Activated CD8-positive, alpha-beta memory T cell treated with anti-CD3 and anti-CD28 coated beads, Interleukin-2, amount 50 U/mL, for 24 hours (primary cell): Measurements from ENCODE around the gene BPTF.
"Not testable (repeated sequence)": the region's sequence is repeated elsewhere in the genome, so short reads cannot be mapped to it uniquely, and the experiment has no call there.

Experiments
- DNase-seq: peaks from one replicate; pipeline ENCODE4 v3.0.0-alpha.2; 2020; ENCODE audit errors: extremely low read depth

Gene BPTF

DNA sequence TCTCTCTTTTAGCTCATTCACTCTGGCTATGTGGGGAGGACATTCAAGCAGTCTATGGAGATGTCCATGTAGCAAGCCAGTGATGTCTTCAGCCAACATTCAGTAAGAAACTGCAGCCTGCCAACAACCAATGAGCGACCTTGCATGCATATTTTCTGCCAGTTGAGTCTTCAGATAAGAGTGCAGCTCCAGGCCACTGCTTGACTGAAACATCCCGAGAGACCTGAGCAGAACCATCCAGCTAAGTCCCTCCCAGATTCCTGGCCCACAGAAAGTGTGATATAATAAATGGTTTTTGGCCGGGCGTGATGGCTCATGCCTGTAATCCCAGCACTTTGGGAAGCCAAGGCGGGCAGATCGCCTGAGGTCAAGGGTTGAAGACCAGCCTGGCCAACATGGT is 181.5 kb downstream of the BPTF start:
- no peak for DNase-seq

DNA sequence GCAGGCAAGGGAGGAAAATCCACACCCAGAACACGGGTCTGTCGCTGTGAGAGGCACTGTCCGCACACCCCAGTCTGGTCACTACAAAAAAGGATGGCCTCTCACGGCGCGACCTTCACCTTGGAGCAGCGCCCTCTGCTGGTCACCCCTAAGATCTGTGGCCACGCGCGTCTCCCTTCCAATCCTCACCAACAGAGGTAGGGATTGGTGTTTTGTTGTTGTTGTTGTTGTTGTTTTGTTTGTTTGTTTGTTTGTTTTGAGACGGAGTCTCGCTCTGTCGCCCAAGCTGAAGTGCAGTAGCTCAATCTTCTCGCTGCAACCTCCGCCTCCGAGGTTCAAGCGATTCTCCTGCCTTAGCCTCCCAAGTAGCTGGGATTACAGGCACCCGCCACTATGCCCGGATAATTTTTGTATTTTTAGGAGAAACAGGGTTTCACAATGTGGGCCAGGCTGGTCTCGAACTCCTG is 185.9 kb downstream of the BPTF start:
- DNase-seq: no peak

DNA sequence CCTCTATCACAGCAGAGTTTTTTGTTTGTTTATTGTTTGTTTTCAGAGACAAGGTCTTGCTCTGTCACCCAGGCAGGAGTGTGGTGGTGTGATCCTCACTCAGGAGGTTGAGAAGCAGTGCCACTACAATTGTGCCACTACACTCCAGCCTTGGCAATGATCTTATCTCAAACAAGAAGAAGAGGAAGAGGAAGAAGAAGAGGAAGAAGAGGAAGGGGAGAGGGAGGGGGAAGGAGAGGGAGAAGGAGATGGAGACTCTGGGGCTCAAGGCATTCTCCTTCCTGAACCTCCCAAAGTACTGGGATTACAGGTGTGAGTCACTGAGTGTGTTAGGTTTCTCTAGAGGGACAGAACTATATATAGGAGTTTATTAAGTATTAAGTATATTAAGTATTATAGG is 188.1 kb downstream of the BPTF start:
- DNase-seq: no peak

DNA sequence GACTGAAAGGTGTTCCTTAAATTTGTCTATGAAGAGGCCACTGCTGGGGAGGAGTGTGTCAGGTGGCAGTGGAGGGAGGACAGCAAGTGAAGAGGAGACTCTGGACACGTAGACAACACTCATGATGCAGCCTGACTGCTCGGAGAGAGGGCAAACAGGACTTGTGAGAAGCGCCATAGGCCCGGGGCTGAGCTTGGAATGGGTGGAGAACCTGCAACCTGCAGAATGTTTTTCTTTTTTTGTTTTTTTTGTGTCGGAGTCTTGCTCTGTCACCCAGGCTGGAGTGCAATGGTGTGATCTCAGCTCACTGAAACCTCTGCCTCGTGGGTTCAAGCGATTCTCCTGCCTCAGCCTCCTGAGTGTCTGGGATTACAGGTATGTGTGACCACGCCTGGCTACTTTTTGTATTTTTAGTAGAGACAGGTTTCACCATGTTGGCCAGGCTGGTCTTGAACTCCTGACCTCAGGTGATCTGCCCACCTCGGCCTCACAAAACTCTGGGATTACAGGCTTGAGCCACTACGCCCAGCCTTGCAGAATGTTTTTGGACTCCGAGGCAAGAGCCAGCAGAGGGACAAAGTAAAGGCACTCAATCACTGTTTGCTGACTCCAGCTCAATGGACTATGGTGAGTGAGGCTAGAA is 189.9 kb downstream of the BPTF start:
- DNase-seq: no peak

DNA sequence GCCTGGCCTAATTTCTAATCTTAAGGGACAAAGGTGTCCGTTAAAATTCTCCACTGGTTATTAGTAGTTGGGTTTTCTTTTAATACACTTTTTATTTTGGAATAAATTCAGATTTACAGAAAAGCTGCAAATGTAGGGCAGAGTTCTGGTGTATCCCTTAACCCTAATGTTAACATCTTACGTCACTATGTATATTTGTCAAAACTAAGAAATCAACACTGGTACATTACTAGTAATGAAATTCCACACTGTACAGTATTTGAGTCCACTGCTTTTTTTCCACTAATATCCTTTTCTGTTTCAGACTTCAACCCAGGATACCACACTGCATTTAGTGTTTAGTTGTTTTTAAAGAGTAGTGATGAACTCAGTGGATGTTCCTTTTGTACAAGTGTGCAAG is 191.5 kb downstream of the BPTF start:
- no peak for DNase-seq

DNA sequence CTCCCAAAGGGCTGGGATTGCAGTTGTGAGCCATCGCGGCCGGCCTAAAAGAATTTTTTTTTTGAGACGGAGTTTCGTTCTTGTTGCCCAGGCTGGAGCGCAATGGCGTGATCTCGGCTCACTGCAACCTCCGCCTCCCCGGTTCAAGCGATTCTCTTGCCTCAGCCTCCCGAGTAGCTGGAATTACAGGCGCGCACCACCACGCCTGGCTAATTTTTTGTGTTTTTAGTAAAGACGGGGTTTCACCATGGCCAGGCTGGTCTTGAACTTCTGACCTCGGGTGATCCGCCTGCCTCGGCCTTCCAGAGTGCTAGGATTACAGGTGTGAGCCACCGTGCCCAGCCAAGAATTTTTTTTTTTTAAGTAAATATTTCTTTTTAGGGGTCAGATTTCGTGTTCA is 193.2 kb downstream of the BPTF start:
- DNase-seq: not testable (repeated sequence)

DNA sequence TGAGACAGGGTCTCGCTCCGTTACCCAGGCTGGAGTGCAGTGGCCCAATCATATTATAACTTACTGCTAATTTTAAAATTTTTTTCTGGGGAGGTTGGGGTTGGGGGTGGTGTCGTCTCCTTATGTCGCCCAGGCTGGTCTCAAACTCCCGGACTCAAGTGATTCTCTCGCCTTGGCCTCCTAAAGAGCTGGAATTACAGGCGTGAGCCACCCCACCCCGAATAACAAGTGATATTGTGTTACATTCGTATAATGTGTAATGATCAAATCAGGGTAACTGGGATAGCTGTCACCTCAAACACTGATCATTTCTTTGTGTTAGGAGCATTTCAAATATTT is 194.0 kb downstream of the BPTF start:
- DNase-seq: no peak

DNA sequence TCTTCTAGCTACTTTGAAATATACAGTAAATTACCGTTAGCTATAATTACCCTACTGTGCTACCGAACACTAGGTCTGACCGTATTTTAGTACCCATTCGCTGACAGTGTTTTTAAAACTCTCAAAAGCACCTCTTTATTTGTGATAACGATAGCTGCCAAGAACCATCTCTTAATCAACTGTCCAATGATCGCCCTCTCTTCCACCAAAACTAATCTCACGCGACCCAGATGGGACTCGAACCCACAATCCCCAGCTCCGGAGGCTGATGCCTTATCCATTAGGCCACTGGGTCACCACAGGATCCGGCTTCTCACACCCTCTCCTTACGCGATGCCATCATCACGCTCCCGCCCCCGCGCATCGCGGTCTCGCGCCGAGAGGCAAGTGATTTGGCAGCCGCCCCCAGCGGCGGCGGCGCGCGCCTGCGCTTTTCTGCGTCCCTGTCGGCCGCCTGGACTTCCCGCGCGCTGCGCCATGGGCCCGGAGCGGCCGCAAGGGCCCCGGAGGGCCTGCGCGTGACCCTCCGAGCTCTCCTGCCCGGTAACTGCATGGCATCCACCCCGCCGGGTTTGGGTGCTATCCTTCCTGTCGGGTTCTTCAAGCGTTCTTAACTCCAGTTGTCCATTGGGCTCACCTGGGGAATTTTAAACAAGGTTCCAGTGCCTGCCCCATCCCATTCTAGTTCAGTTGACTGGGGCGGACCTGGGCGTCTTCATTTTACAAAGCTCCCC is 194.5 kb downstream of the BPTF start:
- peak; percentile 98 for DNase-seq

DNA sequence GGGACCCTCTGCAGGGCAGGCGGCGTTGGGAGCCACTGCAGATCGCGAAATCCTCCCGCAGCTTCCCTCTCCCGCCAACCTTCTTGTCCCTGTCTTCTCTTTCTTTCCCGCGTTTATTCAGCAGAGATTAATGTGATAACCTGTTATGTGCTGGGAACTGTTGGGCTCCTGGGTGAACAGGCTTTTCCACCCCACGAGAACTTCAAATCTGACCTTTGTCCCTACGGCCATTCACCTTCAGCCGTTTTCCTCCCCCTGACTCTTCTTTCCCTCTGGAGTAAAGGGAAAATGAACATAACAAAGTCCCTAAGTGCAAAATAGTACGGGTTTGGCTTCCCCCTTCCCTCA is 195.1 kb downstream of the BPTF start:
- no peak for DNase-seq

DNA sequence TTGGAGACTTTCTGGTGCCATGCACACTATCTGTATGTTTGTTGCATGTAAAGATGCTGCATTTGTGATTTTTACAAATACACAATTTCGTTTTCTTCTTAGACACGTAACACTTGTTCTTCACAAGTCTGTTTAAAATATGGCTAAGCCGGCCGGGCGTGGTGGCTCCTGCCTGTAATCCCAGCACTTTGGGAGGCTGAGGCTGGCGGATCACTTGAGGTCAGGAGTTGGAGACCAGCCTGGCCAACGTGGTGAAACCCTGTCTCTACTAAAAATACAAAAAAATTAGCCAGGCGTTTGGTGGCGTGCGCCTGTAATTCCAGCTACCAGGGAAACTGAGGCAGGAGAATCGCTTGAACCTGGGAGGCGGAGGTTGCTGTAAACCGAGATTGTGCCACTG is 195.5 kb downstream of the BPTF start:
- DNase-seq: not testable (repeated sequence)

DNA sequence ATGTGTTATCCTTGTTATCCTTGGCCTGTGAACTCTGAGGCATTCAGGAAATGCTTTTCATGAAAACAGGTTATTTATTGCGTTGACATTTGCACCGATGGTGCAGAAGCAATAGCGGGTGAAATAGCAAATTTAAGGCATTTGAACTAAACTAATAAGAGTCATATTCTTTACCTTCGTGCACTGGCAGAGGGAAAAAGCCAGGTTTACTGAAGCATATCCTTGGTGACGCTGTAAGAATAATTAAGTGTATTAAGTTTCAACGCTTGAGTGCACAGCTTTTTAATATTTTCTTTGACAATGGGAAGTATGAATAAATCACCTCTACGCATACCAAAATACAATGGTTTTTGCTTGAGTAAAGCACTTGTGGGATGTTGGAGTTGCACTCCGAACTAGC is 196.7 kb downstream of the BPTF start:
- no peak for DNase-seq

DNA sequence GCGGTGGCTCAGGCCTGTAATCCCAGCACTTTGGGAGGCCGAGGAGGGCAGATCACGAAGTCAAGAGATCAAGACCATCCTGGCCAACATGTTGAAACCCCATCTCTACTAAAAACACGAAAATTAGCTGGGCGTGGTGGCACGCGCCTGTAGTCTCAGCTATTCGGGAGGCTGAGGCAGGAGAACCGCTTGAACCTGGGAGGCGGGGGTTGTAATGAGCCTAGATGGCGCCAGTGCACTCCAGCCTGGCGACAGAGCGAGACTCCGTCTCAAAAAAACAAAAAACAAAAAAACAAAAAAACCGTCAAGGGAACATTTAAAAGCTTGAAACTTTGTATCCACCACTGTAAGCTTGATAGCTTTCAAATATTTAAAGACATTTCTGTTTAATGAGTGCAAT is 197.2 kb downstream of the BPTF start:
- not testable (repeated sequence) for DNase-seq

DNA sequence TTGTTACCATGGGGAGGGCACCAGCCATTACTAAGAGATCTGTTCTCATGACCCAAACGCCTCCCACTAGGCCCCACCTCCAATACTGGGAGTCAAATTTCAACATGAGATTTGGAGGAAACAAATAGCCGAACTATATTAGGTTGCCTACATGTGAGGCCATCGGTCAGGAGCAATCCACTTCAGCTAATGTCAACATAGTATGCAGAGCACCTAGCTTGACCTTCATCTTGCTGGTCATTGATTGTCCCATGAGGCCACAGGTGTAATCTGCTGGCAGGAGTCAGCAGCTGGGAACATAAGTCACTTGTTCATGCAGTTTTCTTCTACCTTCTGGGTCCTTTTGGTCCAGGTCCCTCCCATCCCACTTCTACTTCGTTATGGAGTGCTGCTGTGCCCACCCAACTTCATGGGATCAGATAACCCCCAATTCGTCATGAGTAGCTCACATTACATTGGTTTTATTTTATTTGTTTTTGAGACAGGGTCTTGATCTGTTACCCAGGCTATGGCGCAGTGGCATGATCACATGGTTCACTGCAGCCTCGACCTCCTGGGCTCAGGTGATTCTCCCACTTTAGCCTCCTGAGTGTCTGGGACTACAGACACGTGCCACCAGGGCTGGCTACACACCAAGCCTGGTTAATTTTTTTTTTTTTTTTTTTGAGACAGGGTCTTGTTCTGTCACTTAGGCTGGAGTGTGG is 204.4 kb downstream of the BPTF start:
- DNase-seq: no peak
